SK-N-SH (cell line): ENCODE results near the gene SOAT2. TPM values are rescaled to one million over a fixed set of nuclear protein-coding genes. Genes with fewer than 3 reads are reported as not detected.

Experiments
- CTCF ChIA-PET: fragments of 300-600, 350-600 bp; formaldehyde crosslinking; extraction: SDS; loops from one replicate; lab custom pipeline; 2021; lab: Yijun Ruan, JAX
- POLR2A ChIA-PET: fragments of 350-600 bp; sonication (Branson Sonifier 250); formaldehyde crosslinking; extraction: SDS; loops from one replicate; lab custom pipeline; 2020; ENCODE audit warnings: antibody characterized with exemption, inconsistent platforms; lab: Yijun Ruan, JAX
- DNase-seq: peaks from one replicate; pipeline ENCODE4 v3.0.0; 2012
- H2AFZ ChIP-seq: fragments of 200-600 bp; sonication (generic); 2 replicates; pipeline ENCODE4 v1.8.1; 2016; ENCODE audit warnings: antibody characterized with exemption, mild to moderate bottlenecking, low read depth
- H3F3A ChIP-seq: fragments of 200-600 bp; sonication (generic); replicated peaks from 2 replicates; pipeline ENCODE3; 2016; ENCODE audit warnings: antibody characterized with exemption, mild to moderate bottlenecking; ENCODE audit not compliant: insufficient read depth
- H3K27ac ChIP-seq, 2 experiments: fragments of 200-500 bp in 1 of 2; fragments of 200-600 bp in 1 of 2; sonication (Bioruptor generic) in 1 of 2; sonication (generic), shearing (Covaris generic) in 1 of 2; 2 replicates each; pipeline versions ENCODE4 v1.5.1 to v1.6.1; 2014 to 2016; ENCODE audit warnings: low read depth in 2 of 2, inconsistent platforms in 1 of 2, low read length in 1 of 2, mild to moderate bottlenecking in 1 of 2, mixed read lengths in 1 of 2
- H3K27me3 ChIP-seq: fragments of 200-600 bp; sonication (generic), shearing (Covaris generic); 2 replicates; pipeline ENCODE4 v1.6.1; 2016; ENCODE audit warnings: mixed run types; ENCODE audit not compliant: insufficient read depth
- H3K36me3 ChIP-seq, 2 experiments: fragments of 200-500 bp in 1 of 2; fragments of 200-600 bp in 1 of 2; sonication (Bioruptor generic) in 1 of 2; sonication (generic) in 1 of 2; replicated peaks in 1 of 2; 2 replicates each; pipeline versions ENCODE3 to v1.5.1; 2014 to 2016; ENCODE audit warnings: low read length in 1 of 2, mild to moderate bottlenecking in 1 of 2; ENCODE audit not compliant: insufficient read depth in 2 of 2, control insufficient read depth in 1 of 2
- H3K4me1 ChIP-seq, 2 experiments: fragments of 200-500 bp in 1 of 2; fragments of 200-600 bp in 1 of 2; sonication (Bioruptor generic) in 1 of 2; sonication (generic), shearing (Covaris generic) in 1 of 2; 2 replicates each; pipeline versions ENCODE4 v1.5.1 to v1.6.1; 2014 to 2016; ENCODE audit warnings: low read depth in 1 of 2, low read length in 1 of 2, mixed run types in 1 of 2; ENCODE audit not compliant: insufficient read depth in 2 of 2, control insufficient read depth in 1 of 2
- H3K4me2 ChIP-seq: fragments of 200-600 bp; sonication (generic), shearing (Covaris generic); 2 replicates; pipeline ENCODE4 v1.6.1; 2017; ENCODE audit warnings: mixed run types
- H3K4me3 ChIP-seq, 2 experiments: fragments of 200-500 bp in 1 of 2; fragments of 200-600 bp in 1 of 2; sonication (Bioruptor generic) in 1 of 2; sonication (generic), shearing (Covaris generic) in 1 of 2; 2 replicates each; pipeline versions ENCODE4 v1.5.1 to v1.8.1; 2014 to 2016; ENCODE audit warnings: low read depth in 2 of 2, inconsistent platforms in 1 of 2, low read length in 1 of 2, mild to moderate bottlenecking in 1 of 2, mixed read lengths in 1 of 2, moderate library complexity in 1 of 2
- H3K79me2 ChIP-seq: fragments of 200-600 bp; sonication (generic); 2 replicates; pipeline ENCODE4 v1.8.1; 2017; ENCODE audit warnings: mild to moderate bottlenecking; ENCODE audit not compliant: insufficient read depth
- H3K9ac ChIP-seq: fragments of 200-600 bp; sonication (generic); 2 replicates; pipeline ENCODE4 v1.6.1; 2017; ENCODE audit warnings: mixed run types
- H3K9me2 ChIP-seq: fragments of 200-600 bp; sonication (generic); 2 replicates; pipeline ENCODE4 v1.6.1; 2017; ENCODE audit warnings: mixed run types
- H3K9me3 ChIP-seq: fragments of 200-600 bp; sonication (generic); 2 replicates; pipeline ENCODE4 v1.6.1; 2017; ENCODE audit warnings: mixed run types, mild to moderate bottlenecking, moderate library complexity
- H4K20me1 ChIP-seq: fragments of 200-600 bp; sonication (generic); 2 replicates; pipeline ENCODE4 v1.6.1; 2017; ENCODE audit warnings: mild to moderate bottlenecking, mixed run types; ENCODE audit not compliant: insufficient read depth
- CHD2 ChIP-seq: fragments of 150-350 bp; IDR thresholded peaks from 2 replicates; pipeline ENCODE4 v1.6.1; 2018; ENCODE audit warnings: low read length; ENCODE audit not compliant: partially characterized antibody
- ELF1 ChIP-seq: IDR thresholded peaks from 2 replicates; pipeline ENCODE4 v1.4.0; 2012
- FOXJ3 ChIP-seq: sonication (generic); formaldehyde crosslinking; IDR thresholded peaks from 2 replicates; pipeline ENCODE4 v1.5.1; 2020; ENCODE audit warnings: mild to moderate bottlenecking, missing genetic modification reagents
- MXI1 ChIP-seq: IDR thresholded peaks from 2 replicates; pipeline ENCODE4 v1.6.1; 2012; ENCODE audit warnings: mild to moderate bottlenecking, low read depth, low read length, improper control_type of control experiment
- POLR2AphosphoS5 ChIP-seq: IDR thresholded peaks from 2 replicates; pipeline ENCODE4 v1.6.1; 2012; ENCODE audit warnings: low read depth, low read length
- RAD21 ChIP-seq: IDR thresholded peaks from 2 replicates; pipeline ENCODE4 v1.6.1; 2012; ENCODE audit warnings: mild to moderate bottlenecking, low read length
- RCOR1 ChIP-seq: fragments of 150-350 bp; IDR thresholded peaks from 2 replicates; pipeline ENCODE4 v1.6.1; 2017; ENCODE audit warnings: antibody characterized with exemption, low read length
- SMC3 ChIP-seq: IDR thresholded peaks from 2 replicates; pipeline ENCODE4 v1.6.1; 2012; ENCODE audit warnings: low read depth, low read length, improper control_type of control experiment
- TAF1 ChIP-seq: IDR thresholded peaks from 2 replicates; pipeline ENCODE4 v1.6.1; 2012; ENCODE audit warnings: low read depth, mild to moderate bottlenecking, low read length, moderate library complexity, borderline replicate concordance
- TEAD4 ChIP-seq: IDR thresholded peaks from 2 replicates; pipeline ENCODE4 v1.4.0; 2012; ENCODE audit warnings: mild to moderate bottlenecking, borderline replicate concordance; ENCODE audit not compliant: insufficient read depth
- YY1 ChIP-seq: IDR thresholded peaks from 2 replicates; pipeline ENCODE4 v1.4.0; 2012; ENCODE audit warnings: low read depth, mild to moderate bottlenecking
- WGBS: methylation state at CpG from one replicate; pipeline ENCODE4 v1.1.6; 2017; ENCODE audit warnings: low lambda C conversion rate; 5-methylcytosine and 5-hydroxymethylcytosine counted together
- polyA plus RNA-seq, 3 experiments: library from polyadenylated mRNA; depleted of rRNA; stranded (reverse); fragments of >200 nt; gene quantifications; 2 replicates each; pipeline ENCODE4 v1.2.3, GENCODE V29; 2012
- TF ChIP-seq, protein P1 (sequence below): IDR thresholded peaks from 2 replicates; pipeline ENCODE4; 2012
- TF ChIP-seq, protein P2 (sequence below): fragments of 150-350 bp; IDR thresholded peaks from 2 replicates; pipeline ENCODE4 v1.6.1; 2017; ENCODE audit warnings: antibody characterized with exemption, low read length, low read depth, borderline replicate concordance
- TF ChIP-seq, protein P3 (sequence below): IDR thresholded peaks from 2 replicates; pipeline ENCODE4 v1.4.0; 2012; ENCODE audit warnings: low read depth, borderline replicate concordance
- TF ChIP-seq, protein P4 (sequence below): IDR thresholded peaks from 2 replicates; pipeline ENCODE4 v1.6.1; 2012; ENCODE audit warnings: mild to moderate bottlenecking, low read depth, low read length, moderate library complexity

SOAT2 gene
- polyA plus RNA-seq, 1 of the 3 experiments (the other 2 are of a cell fraction) = 0.18 TPM

DNA sequence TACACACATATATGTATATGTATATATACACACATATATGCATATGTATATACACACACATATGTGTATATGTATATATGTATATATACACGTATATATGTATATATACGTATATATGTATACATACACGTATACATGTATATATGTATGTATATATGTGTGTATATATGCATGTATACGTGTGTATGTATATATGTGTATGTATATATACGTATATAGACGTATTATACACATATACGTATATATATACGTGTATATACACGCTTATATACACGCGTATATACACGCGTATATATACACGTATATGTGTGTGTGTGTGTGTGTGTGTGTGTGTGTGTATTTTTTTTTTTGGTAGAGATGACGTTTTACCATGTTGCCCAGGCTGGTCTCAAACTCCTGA, 44.4 kb downstream of the SOAT2 start (continued):
- TF ChIP-seq SMC3 (no peak), RCOR1 (no peak), YY1 (no peak), ELF1 (no peak)
- TF ChIP-seq, protein P1, sequence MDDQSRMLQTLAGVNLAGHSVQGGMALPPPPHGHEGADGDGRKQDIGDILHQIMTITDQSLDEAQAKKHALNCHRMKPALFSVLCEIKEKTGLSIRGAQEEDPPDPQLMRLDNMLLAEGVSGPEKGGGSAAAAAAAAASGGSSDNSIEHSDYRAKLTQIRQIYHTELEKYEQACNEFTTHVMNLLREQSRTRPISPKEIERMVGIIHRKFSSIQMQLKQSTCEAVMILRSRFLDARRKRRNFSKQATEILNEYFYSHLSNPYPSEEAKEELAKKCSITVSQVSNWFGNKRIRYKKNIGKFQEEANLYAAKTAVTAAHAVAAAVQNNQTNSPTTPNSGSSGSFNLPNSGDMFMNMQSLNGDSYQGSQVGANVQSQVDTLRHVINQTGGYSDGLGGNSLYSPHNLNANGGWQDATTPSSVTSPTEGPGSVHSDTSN = no peak

DNA sequence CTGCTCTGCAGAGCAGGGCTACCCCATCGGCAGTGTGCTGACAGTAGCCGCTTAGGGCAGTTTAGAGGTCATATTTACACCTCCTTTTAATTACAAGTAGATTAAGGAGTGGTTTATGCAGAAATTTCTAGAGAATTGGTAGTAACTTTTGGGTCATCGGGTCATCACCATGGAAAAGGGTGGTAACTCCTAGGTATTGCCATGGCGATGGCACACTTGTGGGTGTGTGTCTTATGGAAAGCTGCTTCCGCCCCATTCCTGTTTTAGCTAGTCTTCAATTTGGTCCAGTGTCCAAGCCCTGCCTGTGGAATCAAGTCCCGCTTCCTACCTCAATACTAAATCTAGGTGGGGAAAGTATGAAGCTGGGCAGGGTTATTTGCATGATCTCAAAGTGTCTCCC, 47.8 kb downstream of the SOAT2 start:
- H4K20me1 ChIP-seq = no peaks in the 10 kb centered on the region
- peaks cover 7% of the 10 kb centered on the region for H3F3A ChIP-seq
- H3K4me2 ChIP-seq = no peak overlapping the region
- 77% methylated on average over 6 of the region's 6 CpGs for WGBS
- ChIA-PET CTCF (interaction anchor here (0.7 to 1.2 kb wide), 5 partner anchors 9 to 106 kb away, joined by 3 to 5 read pairs (median 3); no protein-coding TSS in a partner anchor), POLR2A (no interaction called here)
- H3K9ac ChIP-seq = no peak overlapping the region
- H3K4me3 ChIP-seq = no peak overlapping the region
- no peaks in the 10 kb centered on the region for H3K27me3 ChIP-seq
- no peaks in the 10 kb centered on the region for H3K79me2 ChIP-seq
- no peaks in the 10 kb centered on the region for H3K9me3 ChIP-seq
- H3K36me3 ChIP-seq = no peaks in the 10 kb centered on the region
- no peak overlapping the region for H3K27ac ChIP-seq
- TF ChIP-seq RCOR1 (no peak), TEAD4 (no peak), RAD21 (no peak), TAF1 (no peak), POLR2AphosphoS5 (no peak), MXI1 (no peak), CHD2 (no peak), FOXJ3 (CRISPR knock-in tag) (no peak)
- TF ChIP-seq, protein P2, sequence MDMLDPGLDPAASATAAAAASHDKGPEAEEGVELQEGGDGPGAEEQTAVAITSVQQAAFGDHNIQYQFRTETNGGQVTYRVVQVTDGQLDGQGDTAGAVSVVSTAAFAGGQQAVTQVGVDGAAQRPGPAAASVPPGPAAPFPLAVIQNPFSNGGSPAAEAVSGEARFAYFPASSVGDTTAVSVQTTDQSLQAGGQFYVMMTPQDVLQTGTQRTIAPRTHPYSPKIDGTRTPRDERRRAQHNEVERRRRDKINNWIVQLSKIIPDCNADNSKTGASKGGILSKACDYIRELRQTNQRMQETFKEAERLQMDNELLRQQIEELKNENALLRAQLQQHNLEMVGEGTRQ = no peak
- TF ChIP-seq, protein P3, sequence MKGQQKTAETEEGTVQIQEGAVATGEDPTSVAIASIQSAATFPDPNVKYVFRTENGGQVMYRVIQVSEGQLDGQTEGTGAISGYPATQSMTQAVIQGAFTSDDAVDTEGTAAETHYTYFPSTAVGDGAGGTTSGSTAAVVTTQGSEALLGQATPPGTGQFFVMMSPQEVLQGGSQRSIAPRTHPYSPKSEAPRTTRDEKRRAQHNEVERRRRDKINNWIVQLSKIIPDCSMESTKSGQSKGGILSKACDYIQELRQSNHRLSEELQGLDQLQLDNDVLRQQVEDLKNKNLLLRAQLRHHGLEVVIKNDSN = no peak
- no peaks in the 10 kb centered on the region; a peak in 1 of 4 replicates for H3K4me1 ChIP-seq
- H3K9me2 ChIP-seq = no peaks in the 10 kb centered on the region
- DNase-seq = no peak
- H2AFZ ChIP-seq = no peak overlapping the region

DNA sequence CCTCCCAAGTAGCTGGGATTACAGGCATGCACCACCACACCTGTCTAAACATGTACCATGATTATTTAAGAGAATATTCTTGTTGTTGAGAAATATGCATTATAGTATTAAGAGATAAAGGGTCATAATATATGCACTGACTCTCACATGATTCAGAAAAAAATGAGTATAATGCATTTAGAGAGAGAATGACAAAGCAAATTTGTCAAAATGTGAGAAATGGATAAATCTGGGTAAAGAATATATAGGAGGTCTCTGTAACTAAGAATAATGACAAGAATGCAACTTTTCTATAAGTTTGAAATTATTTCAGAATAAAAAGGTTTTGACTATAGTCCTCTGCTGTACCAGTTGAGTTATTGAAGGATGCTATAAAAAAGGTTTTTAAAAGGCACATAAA, 49.1 kb downstream of the SOAT2 start:
- Histone ChIP-seq H3K9ac (no peak overlapping the region), H3K27ac (no peak overlapping the region), H3K9me2 (no peaks in the 10 kb centered on the region), H2AFZ (no peak overlapping the region), H3K79me2 (no peaks in the 10 kb centered on the region), H3K9me3 (no peaks in the 10 kb centered on the region), H4K20me1 (no peaks in the 10 kb centered on the region)
- POLR2A ChIA-PET = no interaction called here
- TF ChIP-seq, protein P4, sequence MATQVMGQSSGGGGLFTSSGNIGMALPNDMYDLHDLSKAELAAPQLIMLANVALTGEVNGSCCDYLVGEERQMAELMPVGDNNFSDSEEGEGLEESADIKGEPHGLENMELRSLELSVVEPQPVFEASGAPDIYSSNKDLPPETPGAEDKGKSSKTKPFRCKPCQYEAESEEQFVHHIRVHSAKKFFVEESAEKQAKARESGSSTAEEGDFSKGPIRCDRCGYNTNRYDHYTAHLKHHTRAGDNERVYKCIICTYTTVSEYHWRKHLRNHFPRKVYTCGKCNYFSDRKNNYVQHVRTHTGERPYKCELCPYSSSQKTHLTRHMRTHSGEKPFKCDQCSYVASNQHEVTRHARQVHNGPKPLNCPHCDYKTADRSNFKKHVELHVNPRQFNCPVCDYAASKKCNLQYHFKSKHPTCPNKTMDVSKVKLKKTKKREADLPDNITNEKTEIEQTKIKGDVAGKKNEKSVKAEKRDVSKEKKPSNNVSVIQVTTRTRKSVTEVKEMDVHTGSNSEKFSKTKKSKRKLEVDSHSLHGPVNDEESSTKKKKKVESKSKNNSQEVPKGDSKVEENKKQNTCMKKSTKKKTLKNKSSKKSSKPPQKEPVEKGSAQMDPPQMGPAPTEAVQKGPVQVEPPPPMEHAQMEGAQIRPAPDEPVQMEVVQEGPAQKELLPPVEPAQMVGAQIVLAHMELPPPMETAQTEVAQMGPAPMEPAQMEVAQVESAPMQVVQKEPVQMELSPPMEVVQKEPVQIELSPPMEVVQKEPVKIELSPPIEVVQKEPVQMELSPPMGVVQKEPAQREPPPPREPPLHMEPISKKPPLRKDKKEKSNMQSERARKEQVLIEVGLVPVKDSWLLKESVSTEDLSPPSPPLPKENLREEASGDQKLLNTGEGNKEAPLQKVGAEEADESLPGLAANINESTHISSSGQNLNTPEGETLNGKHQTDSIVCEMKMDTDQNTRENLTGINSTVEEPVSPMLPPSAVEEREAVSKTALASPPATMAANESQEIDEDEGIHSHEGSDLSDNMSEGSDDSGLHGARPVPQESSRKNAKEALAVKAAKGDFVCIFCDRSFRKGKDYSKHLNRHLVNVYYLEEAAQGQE = no peak
- no peak for TF ChIP-seq SMC3
- TF ChIP-seq, all 33 proteins: peak for 0
- Histone ChIP-seq H3K4me1 (no peaks in the 10 kb centered on the region; a peak in 1 of 4 replicates), H3K4me2 (no peak overlapping the region), H3K4me3 (no peak overlapping the region), H3F3A (peaks cover under 1% of the 10 kb centered on the region), H3K27me3 (no peaks in the 10 kb centered on the region), H3K36me3 (no peaks in the 10 kb centered on the region)
- no peak for DNase-seq
- CTCF ChIA-PET = interaction anchor here (1.0 to 1.2 kb wide), 2 partner anchors 45 to 169 kb away, joined by 3 to 5 read pairs; partner anchors contain the start of gene AAAS
